ENCODE results near the gene CDKN2D. TPM values are rescaled to one million over a fixed set of nuclear protein-coding genes. Genes with fewer than 3 reads are reported as not detected.

Gene CDKN2D
- total RNA-seq, 1 experiment from 2014 or later = 3.3 TPM

DNA sequence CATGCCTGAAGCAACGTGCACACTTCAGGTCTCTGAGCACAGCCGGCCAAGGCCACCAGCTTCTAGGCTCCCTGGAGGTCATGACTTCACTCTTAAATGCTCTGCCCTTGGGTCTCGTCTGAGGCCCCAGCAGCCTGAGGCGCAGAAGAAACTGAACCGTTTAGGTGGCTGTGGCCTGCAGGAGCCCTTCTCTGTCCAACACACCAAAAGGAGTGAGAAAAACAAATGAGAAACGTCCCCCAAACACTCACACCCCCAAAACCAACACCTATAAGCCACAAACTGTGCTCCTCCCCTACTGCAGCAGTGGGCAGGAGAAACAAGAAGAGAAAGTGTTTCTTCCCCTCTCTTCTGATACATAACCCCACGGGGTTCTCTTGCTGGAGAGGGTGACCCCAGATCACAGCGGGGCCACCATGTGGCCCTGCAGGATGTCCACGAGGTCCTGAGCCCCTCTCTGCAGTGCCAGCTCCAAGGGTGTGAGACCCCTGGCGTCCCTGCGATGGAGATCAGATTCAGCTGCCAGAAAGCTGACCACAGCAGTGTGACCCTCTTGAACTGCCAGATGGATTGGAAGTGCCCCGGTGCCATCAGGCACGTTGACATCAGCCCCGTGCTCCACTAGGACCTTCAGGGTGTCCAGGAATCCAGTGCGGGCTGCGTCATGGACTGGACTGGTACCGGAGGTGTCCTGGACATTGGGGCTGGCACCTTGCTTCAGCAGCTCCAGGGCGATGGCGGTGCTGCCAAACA is 1.9 kb downstream of the CDKN2D start:
- peaks cover 5% of the 10 kb centered on the region; the same call in 1 of the 2 replicates for H3K36me3 Mint-ChIP-seq
- peak overlapping the region; percentile 89 for H3K4me3 Mint-ChIP-seq
- H3K27me3 Mint-ChIP-seq (ENCODE audit: low read depth) = peaks cover 19% of the 10 kb centered on the region
- ChIA-PET CTCF (interaction anchor here (0.9 to 4.2 kb wide), 14 partner anchors 25 to 162 kb away, joined by 3 to 20 read pairs (median 4); partner anchors contain the start of gene DNM2), POLR2A (interaction anchor here (1.0 to 1.3 kb wide), 2 partner anchors 14 to 147 kb away, joined by 3 read pairs; partner anchors contain the start of gene PDE4A)
- ATAC-seq (no peak), DNase-seq (ENCODE audit: low spot score) (no peak)
- H3K4me1 Mint-ChIP-seq = peaks cover 32% of the 10 kb centered on the region
- H3K27ac Mint-ChIP-seq = no peak overlapping the region
- TF ChIP-seq OVOL2 (CRISPR knock-in tag; IDR thresholded peaks at IDR 0.05; ENCODE audit: borderline replicate concordance) (no peak), IRF2 (CRISPR knock-in tag; IDR thresholded peaks at IDR 0.05; ENCODE audit: borderline replicate concordance, low read depth) (no peak), NR1H2 (CRISPR knock-in tag; IDR thresholded peaks at IDR 0.05) (no peak), GRHL2 (CRISPR knock-in tag; IDR thresholded peaks at IDR 0.05; ENCODE audit: insufficient replicate concordance, severe bottlenecking) (no peak), ELF4 (CRISPR knock-in tag; IDR thresholded peaks at IDR 0.05; ENCODE audit: low read depth) (no peak), SMAD3 (CRISPR knock-in tag; IDR thresholded peaks at IDR 0.05; ENCODE audit: borderline replicate concordance) (no peak), ZBTB21 (CRISPR knock-in tag; IDR thresholded peaks at IDR 0.05; ENCODE audit: borderline replicate concordance) (no peak), ZNF423 (CRISPR knock-in tag; IDR thresholded peaks at IDR 0.05) (no peak), ZNF317 (CRISPR knock-in tag; IDR thresholded peaks at IDR 0.05; ENCODE audit: borderline replicate concordance, low read depth) (no peak), JUN (CRISPR knock-in tag; IDR thresholded peaks at IDR 0.05) (no peak), MXD4 (CRISPR knock-in tag; IDR thresholded peaks at IDR 0.05; ENCODE audit: borderline replicate concordance) (no peak), RORB (CRISPR knock-in tag; IDR thresholded peaks at IDR 0.05) (no peak), GABPB1 (CRISPR knock-in tag; IDR thresholded peaks at IDR 0.05) (no peak), EMX1 (CRISPR knock-in tag; IDR thresholded peaks at IDR 0.05) (no peak)
- TF ChIP-seq, protein P1, sequence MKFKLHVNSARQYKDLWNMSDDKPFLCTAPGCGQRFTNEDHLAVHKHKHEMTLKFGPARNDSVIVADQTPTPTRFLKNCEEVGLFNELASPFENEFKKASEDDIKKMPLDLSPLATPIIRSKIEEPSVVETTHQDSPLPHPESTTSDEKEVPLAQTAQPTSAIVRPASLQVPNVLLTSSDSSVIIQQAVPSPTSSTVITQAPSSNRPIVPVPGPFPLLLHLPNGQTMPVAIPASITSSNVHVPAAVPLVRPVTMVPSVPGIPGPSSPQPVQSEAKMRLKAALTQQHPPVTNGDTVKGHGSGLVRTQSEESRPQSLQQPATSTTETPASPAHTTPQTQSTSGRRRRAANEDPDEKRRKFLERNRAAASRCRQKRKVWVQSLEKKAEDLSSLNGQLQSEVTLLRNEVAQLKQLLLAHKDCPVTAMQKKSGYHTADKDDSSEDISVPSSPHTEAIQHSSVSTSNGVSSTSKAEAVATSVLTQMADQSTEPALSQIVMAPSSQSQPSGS (CRISPR knock-in tag; IDR thresholded peaks at IDR 0.05; ENCODE audit: borderline replicate concordance, low read depth) = no peak
- H3K9me3 Mint-ChIP-seq = no peaks in the 10 kb centered on the region

DNA sequence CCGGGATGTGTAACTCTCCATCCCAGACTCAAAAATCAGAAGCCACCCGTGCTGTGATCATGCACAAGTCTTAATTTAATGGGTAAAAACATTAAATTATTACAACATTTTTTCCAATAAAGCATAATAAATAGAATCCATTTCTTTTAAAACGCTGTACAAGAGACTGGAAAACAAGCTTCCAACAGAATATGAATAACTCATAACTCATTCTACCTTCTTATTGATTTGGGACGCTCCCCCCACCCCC is 2.4 kb downstream of the CDKN2D start:
- peaks cover 10% of the 10 kb centered on the region for H3K36me3 Mint-ChIP-seq
- ChIA-PET CTCF (interaction anchor here (0.7 to 1.6 kb wide), 10 partner anchors 11 to 161 kb away, joined by 3 to 10 read pairs (median 4); partner anchors contain the start of gene DNM2), POLR2A (interaction anchor here (0.7 to 1.3 kb wide), 4 partner anchors 13 to 146 kb away, joined by 3 read pairs; partner anchors contain the start of genes ATG4D and PDE4A)
- H3K27ac Mint-ChIP-seq = peak overlapping the region; percentile 22; the same call in 1 of the 2 replicates
- peak overlapping the region; percentile 89 for H3K4me3 Mint-ChIP-seq
- H3K4me1 Mint-ChIP-seq = peaks cover 32% of the 10 kb centered on the region
- DNase-seq (ENCODE audit: low spot score) (no peak), ATAC-seq (no peak)
- TF ChIP-seq, protein P2, sequence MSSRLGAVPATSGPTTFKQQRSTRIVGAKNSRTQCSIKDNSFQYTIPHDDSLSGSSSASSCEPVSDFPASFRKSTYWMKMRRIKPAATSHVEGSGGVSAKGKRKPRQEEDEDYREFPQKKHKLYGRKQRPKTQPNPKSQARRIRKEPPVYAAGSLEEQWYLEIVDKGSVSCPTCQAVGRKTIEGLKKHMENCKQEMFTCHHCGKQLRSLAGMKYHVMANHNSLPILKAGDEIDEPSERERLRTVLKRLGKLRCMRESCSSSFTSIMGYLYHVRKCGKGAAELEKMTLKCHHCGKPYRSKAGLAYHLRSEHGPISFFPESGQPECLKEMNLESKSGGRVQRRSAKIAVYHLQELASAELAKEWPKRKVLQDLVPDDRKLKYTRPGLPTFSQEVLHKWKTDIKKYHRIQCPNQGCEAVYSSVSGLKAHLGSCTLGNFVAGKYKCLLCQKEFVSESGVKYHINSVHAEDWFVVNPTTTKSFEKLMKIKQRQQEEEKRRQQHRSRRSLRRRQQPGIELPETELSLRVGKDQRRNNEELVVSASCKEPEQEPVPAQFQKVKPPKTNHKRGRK (CRISPR knock-in tag; IDR thresholded peaks at IDR 0.05; ENCODE audit: borderline replicate concordance) = no peak
- H3K27me3 Mint-ChIP-seq (ENCODE audit: low read depth) = peaks cover 19% of the 10 kb centered on the region
- H3K9me3 Mint-ChIP-seq = no peaks in the 10 kb centered on the region

DNA sequence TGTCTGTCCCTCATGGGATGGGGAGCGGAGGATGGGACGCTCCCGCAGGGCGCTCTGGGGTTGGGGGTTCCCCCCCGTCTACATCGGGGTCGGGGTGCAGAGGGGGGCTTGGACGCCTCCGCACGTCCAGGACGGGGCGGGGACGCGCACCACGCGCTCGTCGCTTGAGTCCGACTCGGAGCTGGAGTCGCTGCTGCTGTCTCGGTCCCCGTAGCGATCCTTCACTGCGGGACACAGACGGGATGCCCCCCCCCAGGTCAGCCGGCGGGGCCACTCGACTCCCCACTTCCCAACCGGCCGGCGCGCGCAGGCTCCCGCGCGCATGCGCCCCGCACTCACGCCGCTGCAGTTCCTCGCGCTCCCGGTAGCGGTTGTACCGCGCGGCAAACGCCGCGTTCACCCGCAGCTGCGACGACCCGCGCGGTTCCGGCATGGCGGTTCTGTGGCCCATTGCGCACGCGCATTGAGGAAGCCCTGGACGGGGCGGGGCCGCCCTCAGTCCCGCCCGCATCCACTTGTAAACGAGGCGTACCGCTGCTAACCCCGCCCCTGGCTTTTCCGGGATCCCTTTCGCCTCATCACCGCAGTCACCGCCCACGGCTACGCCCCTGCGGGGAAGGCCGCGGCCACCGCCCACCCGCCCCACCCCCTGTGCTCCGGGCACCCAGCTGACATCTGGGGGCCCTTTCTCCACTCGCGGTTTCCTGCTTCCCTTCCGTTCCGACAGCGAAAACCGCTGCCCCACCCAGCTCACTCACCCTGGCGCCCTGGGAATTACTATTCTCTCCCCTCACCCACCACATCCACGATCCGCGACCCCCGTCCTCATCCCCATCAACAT is 3.0 kb downstream of the CDKN2D start, which contains the start of gene KRI1:
TSS of gene KRI1 (minus strand) at position 444 of the 841 bp plus-strand sequence. CDS start at position 433, 11 bp downstream.
- H3K4me3 Mint-ChIP-seq = peak within 1 kb of the TSS; percentile 89
- DNase-seq (ENCODE audit: low spot score) (peak; percentile 99), ATAC-seq (peak; percentile 46)
- peaks cover 16% of the 10 kb centered on the region for H3K36me3 Mint-ChIP-seq
- peaks cover 19% of the 10 kb centered on the region for H3K27me3 Mint-ChIP-seq (ENCODE audit: low read depth)
- ChIA-PET POLR2A (interaction anchor here (0.7 to 1.3 kb wide), 4 partner anchors 13 to 146 kb away, joined by 3 read pairs; partner anchors contain the start of genes ATG4D and PDE4A), CTCF (interaction anchor here (0.7 to 1.7 kb wide), 14 partner anchors 10 to 177 kb away, joined by 3 to 10 read pairs (median 4); partner anchors contain the start of gene DNM2)
- H3K27ac Mint-ChIP-seq = peak within 1 kb of the TSS; percentile 87
- peaks cover 32% of the 10 kb centered on the region for H3K4me1 Mint-ChIP-seq
- H3K9me3 Mint-ChIP-seq = no peaks in the 10 kb centered on the region
- TF ChIP-seq ZNF232 (CRISPR knock-in tag; IDR thresholded peaks at IDR 0.05) = peak; percentile 82
- peak; percentile 72 for TF ChIP-seq GABPB1 (CRISPR knock-in tag; IDR thresholded peaks at IDR 0.05)
- peak; percentile 68; the same call in 1 of the 2 replicates for TF ChIP-seq TEAD4 (CRISPR knock-in tag; IDR thresholded peaks at IDR 0.05)
- TF ChIP-seq, protein P3, sequence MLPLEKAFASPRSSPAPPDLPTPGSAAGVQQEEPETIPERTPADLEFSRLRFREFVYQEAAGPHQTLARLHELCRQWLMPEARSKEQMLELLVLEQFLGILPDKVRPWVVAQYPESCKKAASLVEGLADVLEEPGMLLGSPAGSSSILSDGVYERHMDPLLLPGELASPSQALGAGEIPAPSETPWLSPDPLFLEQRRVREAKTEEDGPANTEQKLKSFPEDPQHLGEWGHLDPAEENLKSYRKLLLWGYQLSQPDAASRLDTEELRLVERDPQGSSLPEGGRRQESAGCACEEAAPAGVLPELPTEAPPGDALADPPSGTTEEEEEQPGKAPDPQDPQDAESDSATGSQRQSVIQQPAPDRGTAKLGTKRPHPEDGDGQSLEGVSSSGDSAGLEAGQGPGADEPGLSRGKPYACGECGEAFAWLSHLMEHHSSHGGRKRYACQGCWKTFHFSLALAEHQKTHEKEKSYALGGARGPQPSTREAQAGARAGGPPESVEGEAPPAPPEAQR (CRISPR knock-in tag; IDR thresholded peaks at IDR 0.05) = no peak
- TF ChIP-seq, protein P4, sequence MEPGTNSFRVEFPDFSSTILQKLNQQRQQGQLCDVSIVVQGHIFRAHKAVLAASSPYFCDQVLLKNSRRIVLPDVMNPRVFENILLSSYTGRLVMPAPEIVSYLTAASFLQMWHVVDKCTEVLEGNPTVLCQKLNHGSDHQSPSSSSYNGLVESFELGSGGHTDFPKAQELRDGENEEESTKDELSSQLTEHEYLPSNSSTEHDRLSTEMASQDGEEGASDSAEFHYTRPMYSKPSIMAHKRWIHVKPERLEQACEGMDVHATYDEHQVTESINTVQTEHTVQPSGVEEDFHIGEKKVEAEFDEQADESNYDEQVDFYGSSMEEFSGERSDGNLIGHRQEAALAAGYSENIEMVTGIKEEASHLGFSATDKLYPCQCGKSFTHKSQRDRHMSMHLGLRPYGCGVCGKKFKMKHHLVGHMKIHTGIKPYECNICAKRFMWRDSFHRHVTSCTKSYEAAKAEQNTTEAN (CRISPR knock-in tag; IDR thresholded peaks at IDR 0.05) = peak; percentile 89; the same call in 1 of the 2 replicates
- no peak for TF ChIP-seq SOX15 (CRISPR knock-in tag; IDR thresholded peaks at IDR 0.05)
- peak; percentile 84 for TF ChIP-seq ZNF219 (CRISPR knock-in tag; IDR thresholded peaks at IDR 0.05; ENCODE audit: borderline replicate concordance)

All from WTC11 (cell line).